HepG2 (cell line): ENCODE measurements around the gene CTSA. TPM values are rescaled to one million over a fixed set of nuclear protein-coding genes. Genes with fewer than 3 reads are reported as not detected.

Source experiments
- GATAD1 ChIP-seq: IDR thresholded peaks from 2 replicates; pipeline ENCODE4 v1.6.1; 2016; ENCODE audit warnings: missing genetic modification reagents, missing compliant biosample characterization
- HOXA9 ChIP-seq: sonication (generic); formaldehyde crosslinking; IDR thresholded peaks from 2 replicates; pipeline ENCODE4 v1.8.1; 2022; ENCODE audit warnings: missing genetic modification reagents, mild to moderate bottlenecking, moderate library complexity, borderline replicate concordance
- NCOA2 ChIP-seq: sonication (generic); formaldehyde crosslinking; IDR thresholded peaks from 2 replicates; pipeline ENCODE4 v1.8.0; 2022; ENCODE audit warnings: inconsistent platforms
- NR3C1 ChIP-seq: sonication (generic); formaldehyde crosslinking; IDR thresholded peaks from 2 replicates; pipeline ENCODE4 v1.4.0; 2020; ENCODE audit warnings: missing genetic modification reagents
- PLRG1 ChIP-seq: fragments of 450-650 bp; conservative IDR thresholded peaks from 2 replicates; pipeline ENCODE4 v1.6.1; 2016
- PRDM10 ChIP-seq: sonication (generic); formaldehyde crosslinking; IDR thresholded peaks from 2 replicates; pipeline ENCODE4 v1.4.0; 2020; ENCODE audit warnings: low read depth, missing genetic modification reagents
- RARG ChIP-seq: sonication (generic); formaldehyde crosslinking; IDR thresholded peaks from 2 replicates; pipeline ENCODE4 v1.4.0; 2020; ENCODE audit warnings: low read depth, mild to moderate bottlenecking, missing genetic modification reagents
- RFX3 ChIP-seq: IDR thresholded peaks from 2 replicates; pipeline ENCODE4 v1.6.1; 2016; ENCODE audit warnings: missing biosample characterization, missing genetic modification reagents
- SALL1 ChIP-seq: sonication (generic); formaldehyde crosslinking; IDR thresholded peaks from 2 replicates; pipeline ENCODE4 v1.8.0; 2022; ENCODE audit warnings: mild to moderate bottlenecking, missing genetic modification reagents
- SMAD9 ChIP-seq: sonication (generic); formaldehyde crosslinking; IDR thresholded peaks from 2 replicates; pipeline ENCODE4 v1.5.1; 2020; ENCODE audit warnings: mild to moderate bottlenecking, missing genetic modification reagents
- SP4 ChIP-seq: sonication (generic); formaldehyde crosslinking; IDR thresholded peaks from 2 replicates; pipeline ENCODE4 v1.8.1; 2023; ENCODE audit warnings: mild to moderate bottlenecking, missing genetic modification reagents
- ZNF124 ChIP-seq: sonication (generic); formaldehyde crosslinking; IDR thresholded peaks from 2 replicates; pipeline ENCODE4 v1.4.0; 2020; ENCODE audit warnings: missing genetic modification reagents
- ZNF414 ChIP-seq: sonication (generic); formaldehyde crosslinking; IDR thresholded peaks from 2 replicates; pipeline ENCODE4 v1.5.0; 2020; ENCODE audit warnings: missing genetic modification reagents
- ZNF446 ChIP-seq: sonication (generic); formaldehyde crosslinking; IDR thresholded peaks from 2 replicates; pipeline ENCODE4 v1.5.0; 2020; ENCODE audit warnings: mild to moderate bottlenecking, missing genetic modification reagents
- ZNF550 ChIP-seq: sonication (generic); formaldehyde crosslinking; IDR thresholded peaks from 2 replicates; pipeline ENCODE4 v1.4.0; 2020; ENCODE audit warnings: mild to moderate bottlenecking, missing genetic modification reagents, borderline replicate concordance
- ZNF788 ChIP-seq: sonication (generic); formaldehyde crosslinking; IDR thresholded peaks from 2 replicates; pipeline ENCODE4 v1.5.0; 2020; ENCODE audit warnings: mild to moderate bottlenecking, missing genetic modification reagents, borderline replicate concordance
- ZNF850 ChIP-seq: sonication (generic); formaldehyde crosslinking; conservative IDR thresholded peaks from 2 replicates; pipeline ENCODE4 v1.9.0; 2021; ENCODE audit warnings: mild to moderate bottlenecking, missing genetic modification reagents
- polyA plus RNA-seq, 8 experiments: library from polyadenylated mRNA; depleted of rRNA in 3 of 8; stranded (reverse) in 7 of 8; unstranded in 1 of 8; fragments of >200 nt; fragmentation: Illumina TruSeq in 4 of 8; extraction: Trizol in 4 of 8; gene quantifications; 2 replicates each; pipeline versions ENCODE4 v1.2.1 to v1.2.3, GENCODE V29; 2011 to 2016; ENCODE audit warnings: low read depth in 4 of 8, missing spikeins in 1 of 8, mixed read lengths in 1 of 8; ENCODE audit not compliant: insufficient read depth in 1 of 8
- total RNA-seq, 5 experiments: library from RNA; depleted of rRNA; stranded (reverse); fragments of >200 nt; fragmentation: Illumina TruSeq; extraction: Trizol; gene quantifications; 2 replicates each; pipeline ENCODE4 v1.2.3, GENCODE V29; 2016; ENCODE audit warnings: low read depth in 1 of 5

Gene CTSA
- total and polyA plus RNA-seq, 2 of the 13 experiments (the other 11 are each of a cell fraction or from before 2014, with no cell fraction given), result 202 to 231 TPM

- TF ChIP-seq RARG (CRISPR knock-in tag) (no peak), ZNF124 (CRISPR knock-in tag) (peak; percentile 80), ZNF788 (CRISPR knock-in tag) (no peak), ZNF446 (CRISPR knock-in tag) (no peak), SMAD9 (CRISPR knock-in tag) (no peak), RFX3 (CRISPR knock-in tag) (no peak), PRDM10 (0 out of 2 replicates have a peak, but pooled peaks have one; percentile 29), PLRG1 (no peak), SP4 (CRISPR knock-in tag) (0 out of 2 replicates have a peak, but pooled peaks have one; percentile 14), NCOA2 (CRISPR knock-in tag) (peak; percentile 57; the same call in 1 of the 2 replicates), SALL1 (CRISPR knock-in tag) (peak; percentile 74), HOXA9 (CRISPR knock-in tag) (no peak), ZNF850 (CRISPR knock-in tag) (no peak), GATAD1 (peak; percentile 51; the same call in 1 of the 2 replicates), NR3C1 (CRISPR knock-in tag) (no peak), ZNF550 (CRISPR knock-in tag) (0 out of 2 replicates have a peak, but pooled peaks have one; percentile 46), ZNF414 (CRISPR knock-in tag) (0 out of 2 replicates have a peak, but pooled peaks have one; percentile 45)
Observed at GRCh38 chr20:45863543-45864470, 27.3 kb upstream of the CTSA start (continued).
